GM19468 (cell line): Measurements from ENCODE around the gene RIMKLA.
A peak's percentile ranks its signal among the peaks of the same experiment; 100 is the strongest.

ENCODE experiments used
- ATAC-seq: cut with Tn5 transposase; IDR thresholded peaks from one replicate; pipeline ENCODE4 v1.9.1; 2021; ENCODE audit warnings: mild to moderate bottlenecking, moderate library complexity, moderate number of reproducible peaks; ENCODE audit not compliant: unreplicated experiment; ENCODE audit errors: extremely low read depth

The RIMKLA gene

GRCh38 chr1:42380586-42381279 is at the start of gene RIMKLA:
TSS of gene RIMKLA (plus strand) at chr1:42380792. CDS start at chr1:42380935, 143 bp downstream.
- peak; percentile 41 for ATAC-seq

- ATAC-seq, result no peak
Measured at GRCh38 chr1:42332877-42333276, 47.7 kb upstream of the RIMKLA start.

- no peak for ATAC-seq
Measured at GRCh38 chr1:42333662-42334239, 46.8 kb upstream of the RIMKLA start.

- peak; percentile 5 for ATAC-seq
Measured at GRCh38 chr1:42334240-42335049, 46.1 kb upstream of the RIMKLA start.

- peak; percentile 59 for ATAC-seq
Measured at GRCh38 chr1:42335050-42335808, 45.4 kb upstream of the RIMKLA start, which contains the start of gene FOXJ3. TSS of gene FOXJ3 (minus strand) at chr1:42335235. CDS start at chr1:42311093, 24,142 bp downstream.

- ATAC-seq, result no peak
Measured at GRCh38 chr1:42335809-42336518, 44.6 kb upstream of the RIMKLA start.

GRCh38 chr1:42336978-42337377 is 43.6 kb upstream of the RIMKLA start:
- ATAC-seq, result no peak

- ATAC-seq, result no peak
Measured at GRCh38 chr1:42340093-42340492, 40.5 kb upstream of the RIMKLA start.

GRCh38 chr1:42340901-42341300 is 39.7 kb upstream of the RIMKLA start:
- ATAC-seq, result no peak

- ATAC-seq, result no peak
Measured at GRCh38 chr1:42343049-42343448, 37.5 kb upstream of the RIMKLA start.

GRCh38 chr1:42348498-42348897 is 32.1 kb upstream of the RIMKLA start:
- ATAC-seq, result no peak

- no peak for ATAC-seq
Measured at GRCh38 chr1:42350086-42350485, 30.5 kb upstream of the RIMKLA start.

- no peak for ATAC-seq
Measured at GRCh38 chr1:42358791-42359190, 21.8 kb upstream of the RIMKLA start.

GRCh38 chr1:42359466-42359865 is 21.1 kb upstream of the RIMKLA start:
- ATAC-seq, result no peak

GRCh38 chr1:42364089-42364488 is 16.5 kb upstream of the RIMKLA start:
- no peak for ATAC-seq

GRCh38 chr1:42364542-42364941 is 16.1 kb upstream of the RIMKLA start:
- no peak for ATAC-seq

GRCh38 chr1:42365118-42365517 is 15.5 kb upstream of the RIMKLA start:
- ATAC-seq, result no peak

- ATAC-seq, result no peak
Measured at GRCh38 chr1:42368096-42368795, 12.3 kb upstream of the RIMKLA start.

GRCh38 chr1:42369471-42369870 is 11.1 kb upstream of the RIMKLA start:
- no peak for ATAC-seq
